DOHH2 (cell line): Measurements from ENCODE around the gene RRAS.

Source experiments
- CTCF ChIP-seq: fragments of 200-600 bp; sonication (generic); IDR thresholded peaks from one replicate; pipeline ENCODE4 v1.5.1; 2014; ENCODE audit warnings: antibody characterized with exemption, mild to moderate bottlenecking, low read depth, low read length; ENCODE audit not compliant: poor library complexity, severe bottlenecking
- EZH2phosphoT487 ChIP-seq: fragments of 200-600 bp; sonication (generic); IDR thresholded peaks from 2 replicates; pipeline ENCODE4 v1.6.1; 2017; ENCODE audit warnings: borderline replicate concordance, mild to moderate bottlenecking, antibody characterized with exemption, low read length, moderate library complexity, mixed read lengths

- no peak for TF ChIP-seq CTCF
- TF ChIP-seq EZH2phosphoT487, result no peak
These were observed 23.3 kb upstream of the RRAS start for GRCh38 chr19:49663224-49663623.
